Astrocyte (in vitro differentiated cells and primary cell): Measurements from ENCODE around the gene TRIP10. TPM values are rescaled to one million over a fixed set of nuclear protein-coding genes. Genes with fewer than 3 reads are reported as not detected.

ENCODE experiments used
- DNase-seq: peaks from one replicate; pipeline ENCODE4 v3.0.0-alpha.2; 2010; ENCODE audit warnings: low read depth
- FAIRE-seq: peaks from 2 replicates; lab custom pipeline; 2011; peaks lifted over from hg19 to GRCh38; lab: Jason Lieb, UNC
- H2AFZ ChIP-seq: 2 replicates; pipeline ENCODE4 v1.6.0; 2012; ENCODE audit warnings: low read depth, low read length, inconsistent platforms
- H3K27ac ChIP-seq: 2 replicates; pipeline ENCODE4 v1.5.1; 2011; ENCODE audit warnings: low read depth, low read length, inconsistent platforms
- H3K27me3 ChIP-seq: 2 replicates; pipeline ENCODE4 v1.6.0; 2011; ENCODE audit warnings: low read length, inconsistent platforms; ENCODE audit not compliant: insufficient read depth
- H3K36me3 ChIP-seq: 2 replicates; pipeline ENCODE4 v1.5.1; 2011; ENCODE audit warnings: low read length, inconsistent platforms; ENCODE audit not compliant: insufficient read depth
- H3K4me1 ChIP-seq: 2 replicates; pipeline ENCODE4 v1.5.1; 2011; ENCODE audit warnings: low read length, inconsistent platforms; ENCODE audit not compliant: insufficient read depth
- H3K4me2 ChIP-seq: 2 replicates; pipeline ENCODE4 v1.6.0; 2012; ENCODE audit warnings: low read length, inconsistent platforms
- H3K4me3 ChIP-seq: 2 replicates; pipeline ENCODE4 v1.5.1; 2011; ENCODE audit warnings: low read depth, mild to moderate bottlenecking, low read length, inconsistent platforms; ENCODE audit not compliant: insufficient read depth
- H3K79me2 ChIP-seq: 2 replicates; pipeline ENCODE4 v1.6.0; 2012; ENCODE audit warnings: mild to moderate bottlenecking, low read length, inconsistent platforms; ENCODE audit not compliant: insufficient read depth
- H3K9ac ChIP-seq: 2 replicates; pipeline ENCODE4 v1.6.0; 2012; ENCODE audit warnings: mild to moderate bottlenecking, low read length, inconsistent platforms
- H3K9me3 ChIP-seq: 2 replicates; pipeline ENCODE4 v1.5.1; 2012; ENCODE audit warnings: low read depth, mild to moderate bottlenecking, low read length, inconsistent platforms; ENCODE audit not compliant: insufficient read depth
- H4K20me1 ChIP-seq: 2 replicates; pipeline ENCODE4 v1.6.0; 2012; ENCODE audit warnings: low read length, inconsistent platforms; ENCODE audit not compliant: insufficient read depth
- H3K27ac Mint-ChIP-seq: one replicate; pipeline ENCODE4 v1.8.0; 2021; ENCODE audit warnings: mild to moderate bottlenecking, mixed read lengths; ENCODE audit not compliant: unreplicated experiment
- H3K27me3 Mint-ChIP-seq: one replicate; pipeline ENCODE4 v1.8.0; 2021; ENCODE audit warnings: low read depth, mixed read lengths; ENCODE audit not compliant: unreplicated experiment
- H3K36me3 Mint-ChIP-seq: one replicate; pipeline ENCODE4 v1.8.0; 2021; ENCODE audit warnings: low read depth, mixed read lengths; ENCODE audit not compliant: unreplicated experiment
- H3K4me1 Mint-ChIP-seq: one replicate; pipeline ENCODE4 v1.8.0; 2021; ENCODE audit warnings: low read depth, mixed read lengths; ENCODE audit not compliant: unreplicated experiment
- H3K4me3 Mint-ChIP-seq: one replicate; pipeline ENCODE4 v1.8.0; 2021; ENCODE audit warnings: mild to moderate bottlenecking, moderate library complexity, mixed read lengths; ENCODE audit not compliant: unreplicated experiment
- H3K9me3 Mint-ChIP-seq: one replicate; pipeline ENCODE4 v1.8.0; 2021; ENCODE audit warnings: mild to moderate bottlenecking, mixed read lengths; ENCODE audit not compliant: unreplicated experiment
- CTCF ChIP-seq: IDR thresholded peaks from 2 replicates; pipeline ENCODE4 v1.5.1; 2011; ENCODE audit warnings: low read depth, mild to moderate bottlenecking, inconsistent platforms, low read length, moderate library complexity; ENCODE audit not compliant: insufficient read depth
- EZH2 ChIP-seq: IDR thresholded peaks from 2 replicates; pipeline ENCODE4 v1.6.1; 2012; ENCODE audit warnings: mild to moderate bottlenecking, low read length, inconsistent platforms; ENCODE audit not compliant: insufficient read depth
- total RNA-seq: library from RNA; stranded (reverse); gene quantifications from 2 replicates; pipeline ENCODE4 v1.2.1, GENCODE V29; 2021

Gene TRIP10
- total RNA-seq, 1 donor from 2014 or later = 41.4 TPM

- Histone ChIP-seq H3K27ac (peak overlapping the region; percentile 50), H3K4me3 (peak overlapping the region; percentile 29), H3K9ac (peak overlapping the region; percentile 54), H3K27me3 (no peaks in the 10 kb centered on the region), H3K36me3 (peaks cover 5% of the 10 kb centered on the region), H3K4me1 (peaks cover 29% of the 10 kb centered on the region), H3K9me3 (no peaks in the 10 kb centered on the region), H4K20me1 (peaks cover 3% of the 10 kb centered on the region), H2AFZ (peak overlapping the region; percentile 70), H3K79me2 (peaks cover 39% of the 10 kb centered on the region), H3K4me2 (peak overlapping the region; percentile 84)
- no peaks in the 10 kb centered on the region for H3K27me3 Mint-ChIP-seq
- no peak for TF ChIP-seq CTCF
- no peak for TF ChIP-seq EZH2
- peaks cover 20% of the 10 kb centered on the region for H3K4me1 Mint-ChIP-seq
- H3K36me3 Mint-ChIP-seq = peaks cover 3% of the 10 kb centered on the region
- DNase-seq (peak; percentile 10), FAIRE-seq (no peak)
- H3K4me3 Mint-ChIP-seq = peak overlapping the region; percentile 99
- H3K9me3 Mint-ChIP-seq = no peaks in the 10 kb centered on the region
- H3K27ac Mint-ChIP-seq = peak overlapping the region; percentile 91
Observed at GRCh38 chr19:6738787-6739389, 592 bp upstream of the TRIP10 start.

GRCh38 chr19:6739883-6740588, 556 bp downstream of the TRIP10 start:
- H3K79me2 ChIP-seq = peaks cover 39% of the 10 kb centered on the region
- H3K9ac ChIP-seq = peak overlapping the region; percentile 83
- no peaks in the 10 kb centered on the region for H3K9me3 ChIP-seq
- H2AFZ ChIP-seq = peak overlapping the region; percentile 68
- no peaks in the 10 kb centered on the region for H3K27me3 Mint-ChIP-seq
- H3K9me3 Mint-ChIP-seq = no peaks in the 10 kb centered on the region
- H3K27ac Mint-ChIP-seq = no peak overlapping the region
- peaks cover 8% of the 10 kb centered on the region for H3K36me3 Mint-ChIP-seq
- H3K27me3 ChIP-seq = no peaks in the 10 kb centered on the region
- H3K27ac ChIP-seq = peak overlapping the region; percentile 49
- peak overlapping the region; percentile 95 for H3K4me2 ChIP-seq
- H3K4me3 Mint-ChIP-seq = peak overlapping the region; percentile 89
- peak overlapping the region; percentile 78 for H3K4me3 ChIP-seq
- H3K4me1 Mint-ChIP-seq = peaks cover 27% of the 10 kb centered on the region
- H3K36me3 ChIP-seq = peaks cover 5% of the 10 kb centered on the region
- peaks cover 10% of the 10 kb centered on the region for H4K20me1 ChIP-seq
- peaks cover 41% of the 10 kb centered on the region for H3K4me1 ChIP-seq
- TF ChIP-seq CTCF = no peak
- no peak for TF ChIP-seq EZH2
- FAIRE-seq = no peak
- DNase-seq = no peak
